Measurements from ENCODE around the gene S100PBP.

The S100PBP gene

GRCh38 chr1:32871364-32872191 lies 54.1 kb downstream of the S100PBP start:
- no peaks in the 10 kb centered on the region for H3K9me3 Mint-ChIP-seq
- H3K27ac Mint-ChIP-seq, result no peak overlapping the region
- TF ChIP-seq CTCF (IDR thresholded peaks at IDR 0.05), result no peak
- H3K4me3 Mint-ChIP-seq, result peak overlapping the region; percentile 85
- H3K4me1 Mint-ChIP-seq, result peaks cover 62% of the 10 kb centered on the region
- peaks cover 14% of the 10 kb centered on the region for H3K36me3 Mint-ChIP-seq (ENCODE audit: low read depth)
- H3K27me3 Mint-ChIP-seq (ENCODE audit: low read depth, poor library complexity), result peaks cover 28% of the 10 kb centered on the region
- no peak for DNase-seq

GRCh38 chr1:32872192-32872460 lies 54.7 kb downstream of the S100PBP start:
- Mint-ChIP-seq H3K4me3 (peak overlapping the region; percentile 85), H3K27ac (no peak overlapping the region), H3K4me1 (peaks cover 65% of the 10 kb centered on the region), H3K36me3 (ENCODE audit: low read depth) (peaks cover 11% of the 10 kb centered on the region), H3K9me3 (no peaks in the 10 kb centered on the region), H3K27me3 (ENCODE audit: low read depth, poor library complexity) (peaks cover 28% of the 10 kb centered on the region)
- DNase-seq, result no peak
- no peak for TF ChIP-seq CTCF (IDR thresholded peaks at IDR 0.05)

DNA sequence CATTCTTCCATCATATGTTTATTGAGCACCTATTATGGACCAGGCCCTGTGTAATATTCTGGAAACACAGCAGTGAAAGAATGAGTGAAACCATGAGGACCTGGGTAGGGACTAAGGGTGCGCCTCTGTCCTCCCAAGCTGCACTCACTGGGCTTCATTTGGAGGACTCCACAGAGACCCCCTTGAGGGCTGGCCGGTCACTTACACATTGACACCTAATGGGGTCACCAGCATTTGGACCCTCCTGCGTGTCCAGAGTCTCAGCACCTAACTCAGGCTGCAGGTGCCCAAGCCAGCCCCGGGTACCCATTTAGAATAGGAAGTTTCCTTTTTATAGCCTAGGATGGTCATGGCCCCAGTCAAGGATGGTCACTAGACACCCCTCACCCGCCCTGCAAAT lies 56.0 kb downstream of the S100PBP start:
- Mint-ChIP-seq H3K27ac (no peak overlapping the region), H3K36me3 (ENCODE audit: low read depth) (peaks cover 4% of the 10 kb centered on the region), H3K4me1 (peaks cover 70% of the 10 kb centered on the region), H3K4me3 (no peak overlapping the region), H3K9me3 (no peaks in the 10 kb centered on the region), H3K27me3 (ENCODE audit: low read depth, poor library complexity) (peaks cover 22% of the 10 kb centered on the region)
- DNase-seq, result no peak
- no peak for TF ChIP-seq CTCF (IDR thresholded peaks at IDR 0.05)

- Mint-ChIP-seq H3K27ac (peak overlapping the region; percentile 0), H3K36me3 (ENCODE audit: low read depth) (no peaks in the 10 kb centered on the region), H3K4me3 (no peak overlapping the region), H3K9me3 (no peaks in the 10 kb centered on the region), H3K4me1 (peaks cover 54% of the 10 kb centered on the region), H3K27me3 (ENCODE audit: low read depth, poor library complexity) (peaks cover 10% of the 10 kb centered on the region)
- no peak for TF ChIP-seq CTCF (IDR thresholded peaks at IDR 0.05)
- no peak for DNase-seq
Observed at GRCh38 chr1:32874860-32875752, 57.7 kb downstream of the S100PBP start.

DNA sequence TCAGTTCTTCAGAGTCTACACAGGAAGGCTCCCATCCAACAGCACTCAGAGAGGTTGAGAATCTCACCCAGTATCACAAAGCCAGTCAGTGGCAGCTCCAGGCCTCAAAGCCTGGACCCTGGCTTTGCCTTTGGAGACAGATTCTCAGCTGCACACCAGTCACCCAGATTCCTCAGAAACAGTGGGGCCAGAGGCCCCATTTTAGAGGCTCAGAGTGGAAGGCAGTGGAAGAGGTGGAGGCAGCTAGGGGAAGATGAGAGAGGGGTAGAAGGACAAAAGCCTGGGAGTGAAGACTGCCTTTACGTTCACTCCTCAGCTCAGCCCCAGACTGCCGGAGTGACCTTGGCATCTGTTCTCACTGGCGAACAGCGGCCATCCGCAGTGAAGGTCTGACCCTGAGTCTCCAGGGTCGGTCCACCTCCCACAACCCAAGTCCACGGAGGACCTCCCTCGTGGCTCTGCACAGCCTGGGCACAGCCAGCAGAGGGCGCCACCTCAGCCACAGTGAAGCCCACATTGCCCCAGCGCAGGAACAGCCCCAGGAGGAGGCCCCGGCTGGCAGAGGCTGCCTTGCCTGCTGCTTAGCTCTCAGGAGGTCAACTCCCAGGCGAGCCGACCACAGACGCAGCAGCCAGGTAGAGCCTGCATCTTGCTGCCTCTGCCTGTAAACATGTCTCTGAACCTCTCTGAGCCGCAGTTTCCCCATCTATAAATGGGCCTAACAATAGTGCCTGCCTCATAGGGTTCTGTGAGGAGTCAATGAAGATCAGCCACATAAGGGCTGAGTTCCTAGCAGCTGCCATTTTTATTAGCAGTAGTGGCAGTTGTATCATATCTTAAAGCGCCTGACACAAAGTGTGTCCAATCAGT lies 59.1 kb downstream of the S100PBP start:
- Mint-ChIP-seq H3K27ac (no peak overlapping the region), H3K4me1 (peaks cover 50% of the 10 kb centered on the region), H3K9me3 (no peaks in the 10 kb centered on the region), H3K4me3 (no peak overlapping the region), H3K36me3 (ENCODE audit: low read depth) (no peaks in the 10 kb centered on the region), H3K27me3 (ENCODE audit: low read depth, poor library complexity) (peaks cover 4% of the 10 kb centered on the region)
- TF ChIP-seq CTCF (IDR thresholded peaks at IDR 0.05), result peak; percentile 71
- peak; percentile 62 for DNase-seq

Data from nephron progenitor cell (in vitro differentiated cells).